Neutrophil (primary cell): ENCODE measurements around the gene MYOZ3.

Experiments
- H3K27ac ChIP-seq: fragments of 200-600 bp; sonication (generic); 2 replicates; pipeline ENCODE4 v1.5.1; 2016; ENCODE audit warnings: mild to moderate bottlenecking, moderate library complexity
- H3K27me3 ChIP-seq: fragments of 200-600 bp; sonication (generic); 2 replicates; pipeline ENCODE4 v1.6.0; 2016; ENCODE audit warnings: mild to moderate bottlenecking
- H3K36me3 ChIP-seq: fragments of 200-600 bp; sonication (generic); 2 replicates; pipeline ENCODE4 v1.5.1; 2017
- H3K4me1 ChIP-seq, 2 experiments: fragments of 200-600 bp in 1 of 2; sonication (generic) in 1 of 2; 1 replicate in 1 of 2; 2 replicates in 1 of 2; pipeline versions ENCODE4 v1.5.1 to v1.6.1; 2013 to 2016; ENCODE audit warnings: low read depth in 1 of 2, low read length in 1 of 2, mild to moderate bottlenecking in 1 of 2, moderate library complexity in 1 of 2; ENCODE audit not compliant: control insufficient read depth in 1 of 2, insufficient read depth in 1 of 2
- H3K4me3 ChIP-seq, 2 experiments: fragments of 200-600 bp in 1 of 2; sonication (generic) in 1 of 2; 1 replicate in 1 of 2; 2 replicates in 1 of 2; pipeline ENCODE4 v1.5.1; 2013 to 2016; ENCODE audit warnings: low read depth in 1 of 2, low read length in 1 of 2, mild to moderate bottlenecking in 1 of 2, moderate library complexity in 1 of 2
- H3K9me3 ChIP-seq: fragments of 200-600 bp; sonication (generic); 2 replicates; pipeline ENCODE4 v1.5.1; 2016
- TF ChIP-seq, protein P1 (sequence below): fragments of 200-600 bp; sonication (generic); IDR thresholded peaks from 2 replicates; pipeline ENCODE4 v1.5.1; 2016; ENCODE audit warnings: antibody characterized with exemption

Gene MYOZ3

GRCh38 chr5:150694612-150695011, 33.6 kb downstream of the MYOZ3 start:
- Histone ChIP-seq H3K4me1 (peaks cover 5 to 9% of the 10 kb centered on the region in 2 experiments), H3K9me3 (no peaks in the 10 kb centered on the region), H3K36me3 (peaks cover 95% of the 10 kb centered on the region), H3K4me3 (no peak overlapping the region), H3K27ac (no peak overlapping the region), H3K27me3 (no peaks in the 10 kb centered on the region)
- TF ChIP-seq, protein P1, sequence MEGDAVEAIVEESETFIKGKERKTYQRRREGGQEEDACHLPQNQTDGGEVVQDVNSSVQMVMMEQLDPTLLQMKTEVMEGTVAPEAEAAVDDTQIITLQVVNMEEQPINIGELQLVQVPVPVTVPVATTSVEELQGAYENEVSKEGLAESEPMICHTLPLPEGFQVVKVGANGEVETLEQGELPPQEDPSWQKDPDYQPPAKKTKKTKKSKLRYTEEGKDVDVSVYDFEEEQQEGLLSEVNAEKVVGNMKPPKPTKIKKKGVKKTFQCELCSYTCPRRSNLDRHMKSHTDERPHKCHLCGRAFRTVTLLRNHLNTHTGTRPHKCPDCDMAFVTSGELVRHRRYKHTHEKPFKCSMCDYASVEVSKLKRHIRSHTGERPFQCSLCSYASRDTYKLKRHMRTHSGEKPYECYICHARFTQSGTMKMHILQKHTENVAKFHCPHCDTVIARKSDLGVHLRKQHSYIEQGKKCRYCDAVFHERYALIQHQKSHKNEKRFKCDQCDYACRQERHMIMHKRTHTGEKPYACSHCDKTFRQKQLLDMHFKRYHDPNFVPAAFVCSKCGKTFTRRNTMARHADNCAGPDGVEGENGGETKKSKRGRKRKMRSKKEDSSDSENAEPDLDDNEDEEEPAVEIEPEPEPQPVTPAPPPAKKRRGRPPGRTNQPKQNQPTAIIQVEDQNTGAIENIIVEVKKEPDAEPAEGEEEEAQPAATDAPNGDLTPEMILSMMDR: no peak

DNA sequence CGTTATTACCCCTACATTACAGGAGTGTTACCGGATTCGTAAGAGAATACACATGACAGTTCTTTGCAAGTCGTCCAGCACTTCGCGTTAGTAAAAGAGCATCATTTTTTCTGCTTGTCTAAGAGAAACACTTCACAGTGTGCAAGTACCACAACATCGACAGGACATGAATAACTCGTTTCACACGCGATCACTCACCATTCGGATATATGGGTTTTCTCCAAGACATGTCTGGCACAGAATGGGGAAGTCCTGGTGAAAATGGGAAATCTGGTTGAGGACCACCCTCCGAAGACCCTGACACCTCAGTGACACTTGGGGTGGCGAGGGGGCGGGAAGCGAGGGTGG, 39.2 kb downstream of the MYOZ3 start:
- Histone ChIP-seq H3K9me3 (no peaks in the 10 kb centered on the region), H3K27ac (peak overlapping the region; percentile 95), H3K36me3 (peaks cover 39% of the 10 kb centered on the region), H3K4me3 (peak overlapping the region; percentile 96 to 97), H3K4me1 (peaks cover 19 to 24% of the 10 kb centered on the region in 2 experiments), H3K27me3 (peaks cover 7% of the 10 kb centered on the region)
- TF ChIP-seq, protein P1: no peak

DNA sequence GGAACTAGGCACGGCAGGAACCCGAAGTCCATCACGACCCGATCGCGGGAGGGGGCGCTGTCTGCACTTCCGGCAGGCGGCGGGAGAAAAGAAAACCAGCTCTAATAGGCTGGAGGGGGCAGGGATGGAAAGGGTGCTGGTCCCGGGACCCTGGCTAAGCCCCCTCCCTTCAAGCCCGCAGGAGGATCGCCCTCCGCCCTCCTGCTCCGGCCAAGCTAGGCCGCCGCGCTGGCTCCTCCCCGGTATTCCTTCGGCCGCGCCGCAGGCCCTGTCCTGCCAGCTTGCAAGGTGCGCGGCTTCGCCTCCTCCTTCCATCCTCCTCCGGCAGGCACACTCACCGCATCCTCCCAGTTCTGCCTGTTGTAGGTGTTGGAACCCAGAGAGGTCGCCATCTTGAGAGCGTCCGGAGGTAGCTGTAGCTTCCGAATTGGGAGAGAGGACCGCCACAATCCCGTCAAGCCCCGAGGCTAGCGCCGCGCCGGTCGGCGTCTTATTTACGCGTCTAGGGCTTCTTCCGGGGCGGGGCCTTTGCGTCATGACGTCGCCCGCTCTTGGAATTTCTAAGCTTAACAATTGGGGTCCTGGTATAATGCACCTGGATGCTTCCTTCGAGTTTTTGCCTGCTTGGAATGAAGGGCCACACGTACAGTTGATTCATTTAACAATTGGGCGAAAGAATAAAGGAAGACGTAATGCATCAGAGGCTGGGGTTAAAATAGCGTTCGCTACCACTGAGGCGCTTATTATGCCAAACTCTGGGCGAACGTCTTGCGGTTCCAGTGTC, 39.7 kb downstream of the MYOZ3 start, which contains the start of gene RBM22:
Gene RBM22, minus strand, starts transcription at position 469 of the 784 bp plus-strand sequence. Its CDS starts 77 bp downstream, at position 392.
- peaks cover 19 to 24% of the 10 kb centered on the region in 2 experiments for H3K4me1 ChIP-seq
- H3K27me3 ChIP-seq: peaks cover 7% of the 10 kb centered on the region
- peaks cover 33% of the 10 kb centered on the region for H3K36me3 ChIP-seq
- H3K4me3 ChIP-seq: peak within 1 kb of the TSS; percentile 96 to 97
- peak within 1 kb of the TSS; percentile 95 for H3K27ac ChIP-seq
- TF ChIP-seq, protein P1: no peak
- no peaks in the 10 kb centered on the region for H3K9me3 ChIP-seq

DNA sequence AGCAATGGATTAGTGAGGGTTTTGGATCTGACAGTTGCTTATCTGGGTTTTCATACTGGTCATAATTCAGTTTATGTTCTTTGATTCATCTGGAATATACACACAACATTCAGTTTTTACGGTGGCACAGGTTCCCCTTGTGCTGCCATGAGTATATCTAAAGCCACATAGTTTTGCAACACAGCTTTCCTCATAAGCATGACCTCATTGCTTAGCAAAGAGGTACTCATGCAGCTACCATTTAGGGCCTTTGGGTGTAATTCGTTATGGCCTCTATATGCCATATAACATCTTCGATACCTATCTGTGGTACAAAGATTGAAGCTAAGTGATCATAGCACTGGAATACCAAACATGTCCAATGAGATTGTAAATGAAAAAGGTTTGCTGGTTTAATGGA, 42.7 kb downstream of the MYOZ3 start:
- H3K4me3 ChIP-seq: no peak overlapping the region
- no peak overlapping the region for H3K27ac ChIP-seq
- no peaks in the 10 kb centered on the region for H3K9me3 ChIP-seq
- TF ChIP-seq, protein P1: no peak
- peaks cover 18% of the 10 kb centered on the region for H3K36me3 ChIP-seq
- peaks cover 19 to 24% of the 10 kb centered on the region in 2 experiments for H3K4me1 ChIP-seq
- peaks cover 7% of the 10 kb centered on the region for H3K27me3 ChIP-seq

GRCh38 chr5:150706776-150707390, 45.8 kb downstream of the MYOZ3 start:
- Histone ChIP-seq H3K36me3 (peaks cover 46% of the 10 kb centered on the region), H3K27ac (no peak overlapping the region), H3K4me1 (no peaks in the 10 kb centered on the region), H3K27me3 (peaks cover 7% of the 10 kb centered on the region), H3K9me3 (no peaks in the 10 kb centered on the region), H3K4me3 (no peak overlapping the region)
- TF ChIP-seq, protein P1: no peak
